Measurements from ENCODE around the gene TULP1. TPM values are rescaled to one million over a fixed set of nuclear protein-coding genes. Genes with fewer than 3 reads are reported as not detected.

Gene TULP1
- total and polyA plus RNA-seq, 2 experiments from 2014 or later = not detected

DNA sequence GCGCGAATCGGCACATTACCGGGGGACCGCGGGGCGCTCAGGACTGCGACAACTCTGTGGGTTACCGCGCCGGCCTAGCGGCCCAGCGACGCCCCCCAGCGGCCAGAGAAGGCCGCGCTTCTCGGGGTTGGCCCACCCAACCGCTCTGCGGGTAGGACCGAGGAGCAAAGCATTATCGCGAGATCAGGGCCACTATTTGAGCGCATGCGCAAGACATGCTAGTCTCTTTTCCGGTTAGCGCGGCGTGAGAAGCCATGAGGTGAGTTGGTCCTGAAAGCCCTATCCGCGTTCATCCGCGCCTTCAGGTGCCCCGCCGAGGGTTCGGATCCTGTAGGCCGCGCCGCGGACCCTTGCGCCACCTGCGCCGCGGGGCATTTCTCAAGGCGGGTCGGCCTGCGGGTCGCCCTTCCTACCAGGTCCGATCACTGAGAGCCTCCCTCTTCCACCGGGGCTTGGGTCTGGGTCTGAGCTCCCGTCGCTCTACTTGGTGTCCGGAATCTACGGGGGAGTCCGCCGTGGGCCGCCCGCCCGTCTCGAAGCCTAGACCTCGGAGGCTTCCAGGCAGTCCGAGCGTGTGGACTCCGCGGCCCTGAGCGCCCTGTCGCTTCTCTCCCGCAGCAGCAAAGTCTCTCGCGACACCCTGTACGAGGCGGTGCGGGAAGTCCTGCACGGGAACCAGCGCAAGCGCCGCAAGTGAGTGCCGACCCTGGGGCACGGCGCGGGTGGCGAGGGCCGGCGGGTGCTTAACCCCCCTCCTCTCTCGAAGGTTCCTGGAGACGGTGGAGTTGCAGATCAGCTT, 44.3 kb downstream of the TULP1 start, which contains the start of gene RPL10A:
TSS of gene RPL10A (plus strand) at position 221 of the 799 bp plus-strand sequence. CDS start at position 255, 34 bp downstream.
- H4K20me1 ChIP-seq (ENCODE audit: insufficient read depth) = peaks cover 19% of the 10 kb centered on the region
- H3K4me2 ChIP-seq (ENCODE audit: unreplicated experiment) = peak within 1 kb of the TSS; percentile 98
- peaks cover 43% of the 10 kb centered on the region for H3F3A ChIP-seq (ENCODE audit: insufficient read depth)
- no peaks in the 10 kb centered on the region for H3K27me3 ChIP-seq (replicated peaks; ENCODE audit: insufficient read depth)
- no peaks in the 10 kb centered on the region for H3K9me3 ChIP-seq (ENCODE audit: low read depth)
- H3K79me2 ChIP-seq (ENCODE audit: insufficient read depth) = peaks cover 40% of the 10 kb centered on the region
- H3K4me1 ChIP-seq (ENCODE audit: insufficient read depth) = peaks cover 21% of the 10 kb centered on the region
- H3K27ac ChIP-seq = peak within 1 kb of the TSS; percentile 88
- H3K4me3 ChIP-seq = peak within 1 kb of the TSS; percentile 88
- H3K9me2 ChIP-seq (ENCODE audit: insufficient read depth) = no peaks in the 10 kb centered on the region
- WGBS, 2 experiments (ENCODE audit: low coverage in 1 of 2, low lambda C conversion rate in 2 of 2, missing lambda C conversion rate in 2 of 2) = 1% methylated on average over 68 to 84 of the region's 86 CpGs
- in situ Hi-C loops (cut with MboI) = no loop called here
- peaks cover 38% of the 10 kb centered on the region for H3K36me3 ChIP-seq (ENCODE audit: low read depth)
- DNase-seq = peak; percentile 98
- no peak for TF ChIP-seq EZH2 (IDR thresholded peaks at IDR 0.05; ENCODE audit: insufficient read depth, poor library complexity, severe bottlenecking)
- no peak for TF ChIP-seq EZH2phosphoT487 (IDR thresholded peaks at IDR 0.05; ENCODE audit: insufficient read depth, low read depth)
- peak within 1 kb of the TSS; percentile 96 for H3K9ac ChIP-seq
- peak within 1 kb of the TSS; percentile 98 for H2AFZ ChIP-seq

DNA sequence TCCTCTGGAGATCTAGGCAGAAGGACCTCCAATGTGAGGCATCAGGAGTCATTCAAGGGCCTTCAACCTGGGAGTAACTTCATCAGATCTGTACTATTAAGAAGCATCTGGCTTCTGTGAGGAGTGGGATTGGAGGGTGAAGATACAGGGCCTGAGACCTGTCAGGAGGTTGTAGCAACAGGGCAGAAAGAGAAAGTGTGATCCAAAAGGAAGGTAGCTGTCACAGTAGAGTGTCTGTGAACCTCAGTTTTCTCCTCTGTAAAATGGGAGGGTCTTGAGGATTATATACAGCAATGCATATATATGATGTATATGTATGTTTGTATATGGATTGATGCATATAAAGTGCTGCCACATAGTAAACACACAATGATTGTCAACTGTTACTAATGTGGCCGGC, 47.0 kb downstream of the TULP1 start:
- Histone ChIP-seq H3K79me2 (ENCODE audit: insufficient read depth) (peaks cover 25% of the 10 kb centered on the region), H3K9ac (no peak overlapping the region), H3K36me3 (ENCODE audit: low read depth) (peaks cover 17% of the 10 kb centered on the region), H4K20me1 (ENCODE audit: insufficient read depth) (peaks cover 13% of the 10 kb centered on the region), H3K4me3 (no peak overlapping the region), H3F3A (ENCODE audit: insufficient read depth) (peaks cover 15% of the 10 kb centered on the region), H3K27me3 (replicated peaks; ENCODE audit: insufficient read depth) (no peaks in the 10 kb centered on the region), H3K4me2 (ENCODE audit: unreplicated experiment) (no peak overlapping the region), H2AFZ (no peak overlapping the region), H3K9me2 (ENCODE audit: insufficient read depth) (no peaks in the 10 kb centered on the region), H3K4me1 (ENCODE audit: insufficient read depth) (peaks cover 9% of the 10 kb centered on the region), H3K27ac (no peak overlapping the region), H3K9me3 (ENCODE audit: low read depth) (no peaks in the 10 kb centered on the region)
- in situ Hi-C loops (cut with MboI) = no loop called here
- no peak for DNase-seq
- 100% methylated on average over 1 of the region's 1 CpG for WGBS, 2 experiments (ENCODE audit: low coverage in 1 of 2, low lambda C conversion rate in 2 of 2, missing lambda C conversion rate in 2 of 2)
- no peak for TF ChIP-seq EZH2phosphoT487 (IDR thresholded peaks at IDR 0.05; ENCODE audit: insufficient read depth, low read depth)
- no peak for TF ChIP-seq EZH2 (IDR thresholded peaks at IDR 0.05; ENCODE audit: insufficient read depth, poor library complexity, severe bottlenecking)

- WGBS, 2 experiments (ENCODE audit: low coverage in 1 of 2, low lambda C conversion rate in 2 of 2, missing lambda C conversion rate in 2 of 2) = 87 to 88% methylated on average over 3 to 4 of the region's 4 CpGs
Observed at GRCh38 chr6:35463292-35463691, 49.4 kb downstream of the TULP1 start.

GRCh38 chr6:35461270-35461669, 51.4 kb downstream of the TULP1 start:
- no peak overlapping the region for H3K4me3 ChIP-seq
- no peaks in the 10 kb centered on the region for H3F3A ChIP-seq (ENCODE audit: insufficient read depth)
- in situ Hi-C loops (cut with MboI) = no loop called here
- H3K79me2 ChIP-seq (ENCODE audit: insufficient read depth) = no peaks in the 10 kb centered on the region
- H2AFZ ChIP-seq = no peak overlapping the region
- no peak for DNase-seq
- TF ChIP-seq EZH2phosphoT487 (IDR thresholded peaks at IDR 0.05; ENCODE audit: insufficient read depth, low read depth) = no peak
- TF ChIP-seq EZH2 (IDR thresholded peaks at IDR 0.05; ENCODE audit: insufficient read depth, poor library complexity, severe bottlenecking) = no peak
- no peaks in the 10 kb centered on the region for H3K9me2 ChIP-seq (ENCODE audit: insufficient read depth)
- no peaks in the 10 kb centered on the region; the same call in 1 of the 2 replicates for H3K36me3 ChIP-seq (ENCODE audit: low read depth)
- H3K4me1 ChIP-seq (ENCODE audit: insufficient read depth) = no peaks in the 10 kb centered on the region
- H3K9ac ChIP-seq = no peak overlapping the region
- no peak overlapping the region for H3K27ac ChIP-seq
- no peaks in the 10 kb centered on the region for H4K20me1 ChIP-seq (ENCODE audit: insufficient read depth)
- WGBS, 2 experiments (ENCODE audit: low coverage in 1 of 2, low lambda C conversion rate in 2 of 2, missing lambda C conversion rate in 2 of 2) = 81 to 96% methylated on average over 3 of the region's 3 CpGs
- no peak overlapping the region for H3K4me2 ChIP-seq (ENCODE audit: unreplicated experiment)
- no peaks in the 10 kb centered on the region for H3K9me3 ChIP-seq (ENCODE audit: low read depth)
- no peaks in the 10 kb centered on the region for H3K27me3 ChIP-seq (replicated peaks; ENCODE audit: insufficient read depth)

More at GRCh38 chr6:35463292-35463691, 49.4 kb downstream of the TULP1 start:
- in situ Hi-C loops (cut with MboI) = no loop called here
- Histone ChIP-seq H3K79me2 (ENCODE audit: insufficient read depth) (peaks cover 1% of the 10 kb centered on the region), H3K36me3 (ENCODE audit: low read depth) (no peaks in the 10 kb centered on the region; the same call in 1 of the 2 replicates), H3K27me3 (replicated peaks; ENCODE audit: insufficient read depth) (no peaks in the 10 kb centered on the region), H4K20me1 (ENCODE audit: insufficient read depth) (no peaks in the 10 kb centered on the region), H3K9me2 (ENCODE audit: insufficient read depth) (no peaks in the 10 kb centered on the region), H3K4me2 (ENCODE audit: unreplicated experiment) (no peak overlapping the region), H3K4me1 (ENCODE audit: insufficient read depth) (no peaks in the 10 kb centered on the region), H3K9ac (no peak overlapping the region), H2AFZ (no peak overlapping the region), H3K4me3 (no peak overlapping the region), H3K27ac (no peak overlapping the region), H3K9me3 (ENCODE audit: low read depth) (no peaks in the 10 kb centered on the region), H3F3A (ENCODE audit: insufficient read depth) (no peaks in the 10 kb centered on the region; the same call in 1 of the 2 replicates)
- no peak for DNase-seq
- no peak for TF ChIP-seq EZH2 (IDR thresholded peaks at IDR 0.05; ENCODE audit: insufficient read depth, poor library complexity, severe bottlenecking)
